MM.1S (cell line): ENCODE results near the gene IFITM10.

Source experiments
- DNase-seq: peaks from one replicate; pipeline ENCODE4 v3.0.0-alpha.2; 2015
- H2AFZ ChIP-seq: fragments of 300-600 bp; sonication (generic); 2 replicates; pipeline ENCODE4 v1.6.0; 2016; ENCODE audit warnings: antibody characterized with exemption, low read length
- H3F3A ChIP-seq: fragments of 300-600 bp; sonication (generic); 2 replicates; pipeline ENCODE4 v1.6.1; 2016; ENCODE audit warnings: mild to moderate bottlenecking, antibody characterized with exemption, low read length, moderate library complexity, mixed read lengths; ENCODE audit not compliant: insufficient read depth
- H3K27ac ChIP-seq: fragments of 300-600 bp; sonication (generic); 2 replicates; pipeline ENCODE4 v1.5.1; 2016; ENCODE audit warnings: mild to moderate bottlenecking, low read length
- H3K27me3 ChIP-seq: fragments of 300-600 bp; sonication (generic); replicated peaks from 2 replicates; pipeline ENCODE4 v1.6.0; 2016; ENCODE audit warnings: low read length; ENCODE audit not compliant: insufficient read depth
- H3K36me3 ChIP-seq: fragments of 300-600 bp; sonication (generic); replicated peaks from 2 replicates; pipeline ENCODE4 v1.6.1; 2016; ENCODE audit warnings: mild to moderate bottlenecking, low read length, mixed read lengths; ENCODE audit not compliant: insufficient read depth
- H3K4me1 ChIP-seq: fragments of 300-600 bp; sonication (generic); 2 replicates; pipeline ENCODE4 v1.6.1; 2016; ENCODE audit warnings: low read length, mixed read lengths
- H3K4me2 ChIP-seq: fragments of 300-600 bp; sonication (generic); 2 replicates; pipeline ENCODE4 v1.6.0; 2016; ENCODE audit warnings: low read depth, low read length
- H3K4me3 ChIP-seq: fragments of 300-600 bp; sonication (generic); 2 replicates; pipeline ENCODE4 v1.5.1; 2016; ENCODE audit warnings: low read length, mixed read lengths
- H3K79me2 ChIP-seq: fragments of 300-600 bp; sonication (generic); 2 replicates; pipeline ENCODE4 v1.6.1; 2016; ENCODE audit warnings: mixed run types, low read length, mixed read lengths
- H3K9ac ChIP-seq: fragments of 300-600 bp; sonication (generic); 2 replicates; pipeline ENCODE4 v1.6.1; 2016; ENCODE audit warnings: low read length, mixed read lengths
- H3K9me2 ChIP-seq: fragments of 300-600 bp; sonication (generic); replicated peaks from 2 replicates; pipeline ENCODE4 v1.6.1; 2016; ENCODE audit warnings: mild to moderate bottlenecking, low read length, mixed read lengths; ENCODE audit not compliant: insufficient read depth
- H3K9me3 ChIP-seq: fragments of 300-600 bp; sonication (generic); replicated peaks from 2 replicates; pipeline ENCODE4 v1.6.1; 2016; ENCODE audit warnings: mild to moderate bottlenecking, low read length, mixed read lengths; ENCODE audit not compliant: insufficient read depth
- H4K20me1 ChIP-seq: fragments of 300-600 bp; sonication (generic); 2 replicates; pipeline ENCODE4 v1.6.1; 2016; ENCODE audit warnings: mild to moderate bottlenecking, low read length, moderate library complexity, mixed read lengths; ENCODE audit not compliant: insufficient read depth
- CTCF ChIP-seq: fragments of 300-600 bp; sonication (generic); IDR thresholded peaks from 2 replicates; pipeline ENCODE4 v1.5.1; 2016; ENCODE audit warnings: antibody characterized with exemption, low read length, mixed read lengths
- EZH2 ChIP-seq: fragments of 300-600 bp; sonication (generic); optimal IDR thresholded peaks from 2 replicates; pipeline ENCODE3; 2017; ENCODE audit warnings: low read depth, mild to moderate bottlenecking, antibody characterized with exemption, low read length, mixed read lengths
- EZH2phosphoT487 ChIP-seq: fragments of 300-600 bp; sonication (generic); IDR thresholded peaks from 2 replicates; pipeline ENCODE4 v1.6.1; 2018; ENCODE audit warnings: antibody characterized with exemption, low read length

Gene IFITM10

GRCh38 chr11:1696608-1697570 is 53.5 kb downstream of the IFITM10 start, which contains the start of gene KRTAP5-6:
TSS of gene KRTAP5-6 (plus strand) at chr11:1697195. CDS start at chr11:1697246, 51 bp downstream.
- Histone ChIP-seq H3K9ac (no peak within 1 kb of the TSS), H3K9me2 (no peaks in the 10 kb centered on the region), H3K27me3 (peaks cover 81% of the 10 kb centered on the region), H3K9me3 (no peaks in the 10 kb centered on the region), H3K4me1 (peaks cover 4% of the 10 kb centered on the region; the same call in 1 of the 2 replicates), H3K36me3 (no peaks in the 10 kb centered on the region), H2AFZ (no peak within 1 kb of the TSS), H3K79me2 (no peaks in the 10 kb centered on the region), H3K4me3 (no peak within 1 kb of the TSS), H4K20me1 (no peaks in the 10 kb centered on the region), H3K27ac (no peak within 1 kb of the TSS), H3K4me2 (no peak within 1 kb of the TSS), H3F3A (no peaks in the 10 kb centered on the region)
- no peak for DNase-seq
- TF ChIP-seq EZH2 (no peak), CTCF (no peak), EZH2phosphoT487 (no peak)

GRCh38 chr11:1695548-1696108 is 54.8 kb downstream of the IFITM10 start:
- no peak overlapping the region for H2AFZ ChIP-seq
- H3K9me3 ChIP-seq, result no peaks in the 10 kb centered on the region
- H3K36me3 ChIP-seq, result no peaks in the 10 kb centered on the region
- H3K27me3 ChIP-seq, result peaks cover 81% of the 10 kb centered on the region
- H3K27ac ChIP-seq, result no peak overlapping the region
- no peaks in the 10 kb centered on the region for H3K79me2 ChIP-seq
- DNase-seq, result no peak
- H3K9me2 ChIP-seq, result no peaks in the 10 kb centered on the region
- H3F3A ChIP-seq, result no peaks in the 10 kb centered on the region
- H3K4me3 ChIP-seq, result no peak overlapping the region
- H3K9ac ChIP-seq, result no peak overlapping the region
- TF ChIP-seq EZH2 (no peak), EZH2phosphoT487 (no peak), CTCF (no peak)
- H3K4me1 ChIP-seq, result peaks cover 4% of the 10 kb centered on the region; the same call in 1 of the 2 replicates
- no peak overlapping the region for H3K4me2 ChIP-seq
- H4K20me1 ChIP-seq, result no peaks in the 10 kb centered on the region

- H2AFZ ChIP-seq, result no peak overlapping the region
- no peak for DNase-seq
- no peak overlapping the region for H3K27ac ChIP-seq
- no peaks in the 10 kb centered on the region for H3K9me2 ChIP-seq
- no peaks in the 10 kb centered on the region for H4K20me1 ChIP-seq
- H3K4me1 ChIP-seq, result peaks cover 4% of the 10 kb centered on the region; the same call in 1 of the 2 replicates
- H3K9ac ChIP-seq, result no peak overlapping the region
- H3K9me3 ChIP-seq, result no peaks in the 10 kb centered on the region
- no peaks in the 10 kb centered on the region for H3F3A ChIP-seq
- no peak overlapping the region for H3K4me3 ChIP-seq
- H3K36me3 ChIP-seq, result no peaks in the 10 kb centered on the region
- TF ChIP-seq CTCF, result no peak
- no peak for TF ChIP-seq EZH2phosphoT487
- no peak for TF ChIP-seq EZH2
- no peaks in the 10 kb centered on the region for H3K79me2 ChIP-seq
- no peak overlapping the region for H3K4me2 ChIP-seq
- H3K27me3 ChIP-seq, result peaks cover 81% of the 10 kb centered on the region
Measured at GRCh38 chr11:1694846-1695547, 55.4 kb downstream of the IFITM10 start.
